CD4-positive, alpha-beta T cell treated with Interleukin-15 for 4 hours (primary cell): ENCODE measurements around the gene ADARB1.
"Not testable (repeated sequence)": the region's sequence is repeated elsewhere in the genome, so short reads cannot be mapped to it uniquely, and the experiment has no call there.

Experiments used
- DNase-seq: peaks from one replicate; pipeline ENCODE4 v3.0.0-alpha.2; 2020; ENCODE audit warnings: low spot score

Gene ADARB1

GRCh38 chr21:45136500-45136899 is 62.1 kb downstream of the ADARB1 start:
- no peak for DNase-seq

- peak; percentile 60 for DNase-seq
Measured at GRCh38 chr21:45136927-45137611, 62.7 kb downstream of the ADARB1 start.

- no peak for DNase-seq
Measured at GRCh38 chr21:45137612-45137937, 63.2 kb downstream of the ADARB1 start.

GRCh38 chr21:45138199-45139002 is 64.0 kb downstream of the ADARB1 start:
- peak; percentile 68 for DNase-seq

GRCh38 chr21:45139003-45139360 is 64.6 kb downstream of the ADARB1 start:
- DNase-seq = not testable (repeated sequence)

GRCh38 chr21:45139473-45139872 is 65.1 kb downstream of the ADARB1 start:
- DNase-seq = no peak

- DNase-seq = peak; percentile 67
Measured at GRCh38 chr21:45140346-45140940, 66.1 kb downstream of the ADARB1 start.

- not testable (repeated sequence) for DNase-seq
Measured at GRCh38 chr21:45140944-45141343, 66.6 kb downstream of the ADARB1 start.

- DNase-seq = no peak
Measured at GRCh38 chr21:45141507-45141906, 67.1 kb downstream of the ADARB1 start.

- no peak for DNase-seq
Measured at GRCh38 chr21:45142469-45143308, 68.3 kb downstream of the ADARB1 start.

- DNase-seq = no peak
Measured at GRCh38 chr21:45143855-45144254, 69.5 kb downstream of the ADARB1 start.

GRCh38 chr21:45145146-45145545 is 70.8 kb downstream of the ADARB1 start:
- DNase-seq = no peak

GRCh38 chr21:45145846-45146245 is 71.5 kb downstream of the ADARB1 start:
- DNase-seq = not testable (repeated sequence)

GRCh38 chr21:45146306-45146705 is 71.9 kb downstream of the ADARB1 start:
- DNase-seq = no peak

GRCh38 chr21:45146801-45147200 is 72.4 kb downstream of the ADARB1 start:
- no peak for DNase-seq

GRCh38 chr21:45147473-45148315 is 73.3 kb downstream of the ADARB1 start:
- DNase-seq = no peak

GRCh38 chr21:45148316-45148990 is 74.1 kb downstream of the ADARB1 start:
- no peak for DNase-seq

- no peak for DNase-seq
Measured at GRCh38 chr21:45149021-45149420, 74.6 kb downstream of the ADARB1 start.

GRCh38 chr21:45150638-45151131 is 76.3 kb downstream of the ADARB1 start:
- no peak for DNase-seq

GRCh38 chr21:45151445-45152160 is 77.2 kb downstream of the ADARB1 start:
- no peak for DNase-seq
